NCI-H460 (cell line): ENCODE data around the gene BTBD19. TPM values are rescaled to one million over a fixed set of nuclear protein-coding genes. Genes with fewer than 3 reads are reported as not detected.
"Not testable (repeated sequence)": the region's sequence is repeated elsewhere in the genome, so short reads cannot be mapped to it uniquely, and the experiment has no call there.

ENCODE experiments used
- DNase-seq: peaks from one replicate; pipeline ENCODE4 v3.0.0-alpha.2; 2016; ENCODE audit warnings: low read depth; ENCODE audit errors: extremely low read depth
- total RNA-seq: library from RNA; depleted of rRNA; stranded (reverse); fragments of >200 nt; shearing (Covaris generic); gene quantifications from 2 replicates; pipeline ENCODE4 v1.2.3, GENCODE V29; 2014

Gene BTBD19
- total RNA-seq, 1 experiment from 2014 or later: 1.5 TPM

- no peak for DNase-seq
Measured at GRCh38 chr1:44827197-44828002, 19.1 kb downstream of the BTBD19 start.

DNA sequence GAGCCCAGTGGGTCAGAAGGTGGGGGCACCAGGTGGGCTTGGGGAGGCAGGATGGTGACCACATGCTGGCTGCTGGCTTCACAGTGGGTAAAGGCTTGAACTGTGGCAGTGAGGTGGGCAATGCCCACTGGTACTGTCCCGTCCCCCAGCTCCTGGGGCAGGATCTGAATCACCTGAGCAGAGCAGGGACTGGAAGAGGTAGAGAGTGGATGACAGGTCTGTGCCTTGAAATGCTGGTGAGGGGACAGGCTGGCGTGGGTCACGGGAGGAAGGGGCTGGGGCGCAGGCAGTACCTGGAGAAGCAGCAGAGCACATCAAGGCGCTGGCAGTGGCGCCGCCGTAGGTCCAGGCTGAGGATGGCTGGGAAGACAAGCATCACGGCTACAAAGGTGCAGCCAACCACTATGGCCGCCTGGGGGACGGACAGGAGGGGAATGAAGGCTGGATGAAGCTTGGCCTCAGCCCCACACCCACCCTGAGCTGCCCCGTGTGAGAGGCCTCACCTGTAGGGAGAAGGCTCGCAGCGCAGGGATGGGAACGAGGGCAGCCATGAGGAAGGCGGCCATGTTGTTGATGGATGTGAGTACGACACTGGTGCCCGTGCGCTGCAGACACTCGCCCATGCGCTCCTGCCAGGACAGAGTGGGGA is 19.8 kb downstream of the BTBD19 start:
- DNase-seq: no peak

GRCh38 chr1:44828841-44829440 is 20.6 kb downstream of the BTBD19 start:
- no peak for DNase-seq

- no peak for DNase-seq
Measured at GRCh38 chr1:44829506-44830384, 21.4 kb downstream of the BTBD19 start.

DNA sequence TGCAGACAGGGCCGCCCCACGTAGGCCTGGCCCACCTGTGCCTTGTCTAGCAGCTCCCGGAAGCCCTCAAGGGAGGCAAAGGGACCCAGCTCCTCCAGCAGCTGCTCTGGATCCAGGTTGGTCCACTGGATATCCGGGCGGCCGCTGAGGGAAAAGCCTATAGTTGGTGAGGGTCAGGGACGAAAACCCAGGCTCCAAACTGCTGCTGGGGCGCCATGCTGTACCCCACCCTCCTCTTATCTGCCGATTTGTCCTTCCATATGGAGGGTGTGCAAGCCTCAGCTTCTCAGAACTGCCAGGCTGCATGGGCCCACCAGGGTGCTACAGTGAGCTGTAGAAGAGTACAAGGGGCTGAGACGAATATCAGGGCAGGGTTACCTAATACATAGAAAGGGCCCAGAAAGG is 22.6 kb downstream of the BTBD19 start:
- no peak for DNase-seq

DNA sequence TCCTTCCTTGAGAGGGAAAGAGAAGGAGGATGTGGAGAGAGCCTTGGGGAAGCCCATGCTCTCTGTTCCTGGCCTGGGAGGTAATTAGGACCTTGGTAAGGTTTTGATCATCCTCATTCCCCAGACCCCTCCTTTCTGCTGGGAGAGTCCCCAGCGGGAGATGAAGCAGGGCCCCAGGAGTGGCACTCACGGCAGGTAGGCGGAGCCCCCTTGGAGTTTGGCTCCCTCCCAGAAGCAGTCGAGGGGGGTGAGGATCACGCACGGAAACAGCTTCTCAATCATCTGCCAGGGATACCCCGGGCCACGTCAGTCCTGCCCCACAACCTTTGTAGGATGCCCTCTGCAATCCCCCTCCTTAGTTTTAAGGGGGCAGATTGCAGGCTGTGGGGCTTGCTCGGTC is 23.2 kb downstream of the BTBD19 start:
- no peak for DNase-seq

- DNase-seq: no peak
Measured at GRCh38 chr1:44832056-44832705, 23.9 kb downstream of the BTBD19 start.

DNA sequence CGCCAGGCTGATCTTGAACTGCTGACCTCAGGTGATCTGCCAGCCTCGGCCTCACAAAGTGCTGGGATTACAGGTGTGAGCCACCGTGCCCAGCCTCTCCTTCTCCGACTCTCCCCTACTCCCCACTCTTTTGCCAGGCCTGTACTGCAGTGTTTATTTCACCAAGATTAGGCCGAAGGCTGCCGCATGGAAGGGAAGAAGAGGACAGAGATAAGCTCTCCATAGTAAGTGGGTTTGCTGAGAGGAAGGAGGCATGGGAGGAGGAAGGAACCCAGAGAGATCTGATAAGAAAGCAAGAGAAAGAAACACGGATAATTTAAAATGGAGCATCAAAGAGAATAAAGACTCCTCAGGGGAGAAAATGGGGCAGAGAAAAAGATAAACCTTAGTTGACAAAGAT is 26.0 kb downstream of the BTBD19 start:
- no peak for DNase-seq

GRCh38 chr1:44835738-44836675 is 27.7 kb downstream of the BTBD19 start:
- DNase-seq: peak; percentile 67

GRCh38 chr1:44838294-44838693 is 30.0 kb downstream of the BTBD19 start:
- not testable (repeated sequence) for DNase-seq

GRCh38 chr1:44839576-44839975 is 31.3 kb downstream of the BTBD19 start:
- no peak for DNase-seq

- no peak for DNase-seq
Measured at GRCh38 chr1:44842486-44842861, 34.2 kb downstream of the BTBD19 start.

GRCh38 chr1:44842862-44843655 is 34.7 kb downstream of the BTBD19 start, which contains the start of gene PTCH2:
TSS of gene PTCH2 (minus strand) at chr1:44843253. CDS start at chr1:44842932, 321 bp downstream.
- peak; percentile 15 for DNase-seq

DNA sequence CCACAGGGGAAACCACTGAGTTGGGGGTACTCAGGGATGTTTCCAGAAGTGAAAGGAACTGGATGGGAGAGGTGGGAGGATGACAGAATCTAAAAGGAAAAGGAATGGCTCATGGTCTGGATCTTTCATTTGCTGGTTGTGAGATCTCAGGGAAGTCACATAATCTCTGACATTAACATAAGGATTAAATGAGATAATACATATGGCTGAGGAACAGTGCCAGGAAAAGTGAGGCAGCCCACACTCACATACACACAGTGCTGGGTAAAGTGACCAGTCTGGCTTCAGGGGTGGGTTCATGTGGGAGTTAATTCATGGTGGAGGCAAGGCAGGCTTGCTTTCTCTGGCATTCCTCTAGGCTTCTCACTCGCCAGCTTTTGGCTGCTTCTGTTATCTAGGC is 38.7 kb downstream of the BTBD19 start:
- DNase-seq: no peak

GRCh38 chr1:44847845-44848244 is 39.5 kb downstream of the BTBD19 start:
- no peak for DNase-seq

- DNase-seq: no peak
Measured at GRCh38 chr1:44848456-44849181, 40.3 kb downstream of the BTBD19 start.

- DNase-seq: no peak
Measured at GRCh38 chr1:44849575-44850132, 41.3 kb downstream of the BTBD19 start.
